Measurements from ENCODE around the gene HOXD11.

GRCh38 chr2:176078541-176079284, 28.4 kb upstream of the HOXD11 start:
- TF ChIP-seq, protein P1, sequence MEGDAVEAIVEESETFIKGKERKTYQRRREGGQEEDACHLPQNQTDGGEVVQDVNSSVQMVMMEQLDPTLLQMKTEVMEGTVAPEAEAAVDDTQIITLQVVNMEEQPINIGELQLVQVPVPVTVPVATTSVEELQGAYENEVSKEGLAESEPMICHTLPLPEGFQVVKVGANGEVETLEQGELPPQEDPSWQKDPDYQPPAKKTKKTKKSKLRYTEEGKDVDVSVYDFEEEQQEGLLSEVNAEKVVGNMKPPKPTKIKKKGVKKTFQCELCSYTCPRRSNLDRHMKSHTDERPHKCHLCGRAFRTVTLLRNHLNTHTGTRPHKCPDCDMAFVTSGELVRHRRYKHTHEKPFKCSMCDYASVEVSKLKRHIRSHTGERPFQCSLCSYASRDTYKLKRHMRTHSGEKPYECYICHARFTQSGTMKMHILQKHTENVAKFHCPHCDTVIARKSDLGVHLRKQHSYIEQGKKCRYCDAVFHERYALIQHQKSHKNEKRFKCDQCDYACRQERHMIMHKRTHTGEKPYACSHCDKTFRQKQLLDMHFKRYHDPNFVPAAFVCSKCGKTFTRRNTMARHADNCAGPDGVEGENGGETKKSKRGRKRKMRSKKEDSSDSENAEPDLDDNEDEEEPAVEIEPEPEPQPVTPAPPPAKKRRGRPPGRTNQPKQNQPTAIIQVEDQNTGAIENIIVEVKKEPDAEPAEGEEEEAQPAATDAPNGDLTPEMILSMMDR (IDR thresholded peaks at IDR 0.05), result no peak
- TF ChIP-seq POLR2AphosphoS5 (IDR thresholded peaks at IDR 0.05) (no peak), POLR2A (IDR thresholded peaks at IDR 0.05) (no peak)

Data from breast epithelium (tissue), 3 donors.